A673 (cell line): Measurements from ENCODE around the gene HPS1. TPM values are rescaled to one million over a fixed set of nuclear protein-coding genes. Genes with fewer than 3 reads are reported as not detected.

Experiments used
- BruUV-seq: library from RNA; stranded (reverse); fragments of 400-500 nt; replicated peaks from 2 replicates; lab custom pipeline; 2021; lab: Mats Ljungman, UMichigan
- CTCF ChIA-PET: fragments of 300-600 bp; sonication (Branson Sonifier 250); formaldehyde crosslinking; loops from one replicate; lab custom pipeline; 2022; ENCODE audit warnings: antibody characterized with exemption; lab: Charles Lee
- POLR2A ChIA-PET: fragments of 300-600 bp; sonication (Branson Sonifier 250); formaldehyde crosslinking; loops from one replicate; lab custom pipeline; 2022; ENCODE audit warnings: antibody characterized with exemption; ENCODE audit not compliant: low non-redundant PET; lab: Charles Lee
- DNase-seq: peaks from one replicate; pipeline ENCODE4 v3.0.0-alpha.2; 2015; ENCODE audit warnings: low spot score
- H3K27ac ChIP-seq: fragments of 200-600 bp; sonication (generic); 2 replicates; pipeline ENCODE4 v1.5.1; 2016; ENCODE audit warnings: mixed run types, low read depth, mild to moderate bottlenecking, mixed read lengths, antibody characterized with exemption, low read length; ENCODE audit not compliant: poor library complexity, severe bottlenecking
- H3K27me3 ChIP-seq: fragments of 200-600 bp; sonication (generic); replicated peaks from 2 replicates; pipeline ENCODE4 v1.6.1; 2017; ENCODE audit warnings: mixed run types, low read depth, mild to moderate bottlenecking, mixed read lengths, antibody characterized with exemption, low read length; ENCODE audit not compliant: insufficient read depth, poor library complexity
- H3K36me3 ChIP-seq: fragments of 200-600 bp; sonication (generic); 2 replicates; pipeline ENCODE4 v1.6.1; 2016; ENCODE audit warnings: mixed run types, mild to moderate bottlenecking, mixed read lengths, antibody characterized with exemption, low read length; ENCODE audit not compliant: insufficient read depth, poor library complexity, severe bottlenecking
- H3K4me1 ChIP-seq: fragments of 200-600 bp; sonication (generic); 2 replicates; pipeline ENCODE4 v1.6.1; 2017; ENCODE audit warnings: mixed run types, mild to moderate bottlenecking, mixed read lengths, antibody characterized with exemption, low read length; ENCODE audit not compliant: insufficient read depth, poor library complexity, severe bottlenecking
- H3K4me3 ChIP-seq: fragments of 200-600 bp; sonication (generic); 2 replicates; pipeline ENCODE4 v1.5.1; 2016; ENCODE audit warnings: low read depth, mixed run types, mild to moderate bottlenecking, mixed read lengths, low read length; ENCODE audit not compliant: poor library complexity, severe bottlenecking
- H3K9me3 ChIP-seq: fragments of 200-600 bp; sonication (generic); 2 replicates; pipeline ENCODE4 v1.6.1; 2016; ENCODE audit warnings: mixed run types, low read depth, mild to moderate bottlenecking, mixed read lengths, antibody characterized with exemption, low read length; ENCODE audit not compliant: poor library complexity, severe bottlenecking
- CTCF ChIP-seq: fragments of 300-800, 200-600 bp; sonication (generic); conservative IDR thresholded peaks from 2 replicates; pipeline ENCODE4 v1.5.1; 2017; ENCODE audit warnings: low read depth, mild to moderate bottlenecking, antibody characterized with exemption, low read length, moderate library complexity, mixed read lengths
- EZH2 ChIP-seq: fragments of 200-600 bp; sonication (generic); IDR thresholded peaks from 2 replicates; pipeline ENCODE4 v1.6.1; 2017; ENCODE audit warnings: borderline replicate concordance, low read depth, mild to moderate bottlenecking, mixed read lengths, antibody characterized with exemption, low read length; ENCODE audit not compliant: poor library complexity, severe bottlenecking
- intact Hi-C: fragments of 100-400 bp; cut with micrococcal nuclease; formaldehyde crosslinking; loops from one replicate; pipeline ENCODE4 v1.10.0; 2022; ENCODE audit not compliant: unreplicated experiment
- total RNA-seq: library from RNA; stranded (reverse); gene quantifications from 2 replicates; pipeline ENCODE4 v1.2.3, GENCODE V29; 2021

HPS1 gene
- total RNA-seq, 1 experiment from 2014 or later: 40.6 TPM

GRCh38 chr10:98420786-98421185 lies 25.9 kb downstream of the HPS1 start:
- CTCF ChIA-PET: no interaction called here
- Histone ChIP-seq H3K4me3 (no peak overlapping the region), H3K36me3 (no peaks in the 10 kb centered on the region), H3K9me3 (no peaks in the 10 kb centered on the region), H3K27me3 (no peaks in the 10 kb centered on the region), H3K27ac (no peak overlapping the region), H3K4me1 (no peaks in the 10 kb centered on the region)
- no peak for TF ChIP-seq EZH2
- no peak for TF ChIP-seq CTCF
- intact Hi-C loops: loop anchor here (10.0 kb wide), 1 partner anchor 176 kb away; no protein-coding TSS in a partner anchor
- BruUV-seq: no TSS peak
- no peak for DNase-seq
- POLR2A ChIA-PET: no interaction called here

GRCh38 chr10:98419469-98420261 lies 27.1 kb downstream of the HPS1 start:
- Histone ChIP-seq H3K4me1 (peaks cover 5% of the 10 kb centered on the region), H3K27me3 (no peaks in the 10 kb centered on the region), H3K27ac (no peak overlapping the region), H3K4me3 (no peak overlapping the region), H3K9me3 (no peaks in the 10 kb centered on the region), H3K36me3 (no peaks in the 10 kb centered on the region)
- ChIA-PET POLR2A (no interaction called here), CTCF (no interaction called here)
- no TSS peak for BruUV-seq
- TF ChIP-seq EZH2 (no peak), CTCF (no peak)
- no peak for DNase-seq
- intact Hi-C loops: loop anchor here (10.0 kb wide), 1 partner anchor 175 kb away; no protein-coding TSS in a partner anchor

- POLR2A ChIA-PET: no interaction called here
- no TSS peak for BruUV-seq
- TF ChIP-seq CTCF (no peak), EZH2 (no peak)
These were observed 27.9 kb downstream of the HPS1 start for GRCh38 chr10:98418665-98419468.

More at GRCh38 chr10:98418665-98419468, 27.9 kb downstream of the HPS1 start:
- Histone ChIP-seq H3K9me3 (no peaks in the 10 kb centered on the region), H3K27me3 (no peaks in the 10 kb centered on the region), H3K4me1 (peaks cover 5% of the 10 kb centered on the region), H3K27ac (no peak overlapping the region), H3K36me3 (no peaks in the 10 kb centered on the region), H3K4me3 (no peak overlapping the region)
- DNase-seq: no peak
- intact Hi-C loops: no loop called here
- CTCF ChIA-PET: no interaction called here
